CD4-positive, alpha-beta T cell treated with Interleukin-2 at 100 ng/mL for 4 hours (primary cell): Measurements from ENCODE around the gene SLC17A9.

Experiments
- DNase-seq: peaks from one replicate; pipeline ENCODE4 v3.0.0-alpha.2; 2020; ENCODE audit warnings: low spot score

SLC17A9 gene

GRCh38 chr20:62952373-62952967, at the start of gene SLC17A9:
TSS of gene SLC17A9 (plus strand) at chr20:62952709. CDS start at chr20:62952831, 122 bp downstream.
- DNase-seq: peak; percentile 32

DNA sequence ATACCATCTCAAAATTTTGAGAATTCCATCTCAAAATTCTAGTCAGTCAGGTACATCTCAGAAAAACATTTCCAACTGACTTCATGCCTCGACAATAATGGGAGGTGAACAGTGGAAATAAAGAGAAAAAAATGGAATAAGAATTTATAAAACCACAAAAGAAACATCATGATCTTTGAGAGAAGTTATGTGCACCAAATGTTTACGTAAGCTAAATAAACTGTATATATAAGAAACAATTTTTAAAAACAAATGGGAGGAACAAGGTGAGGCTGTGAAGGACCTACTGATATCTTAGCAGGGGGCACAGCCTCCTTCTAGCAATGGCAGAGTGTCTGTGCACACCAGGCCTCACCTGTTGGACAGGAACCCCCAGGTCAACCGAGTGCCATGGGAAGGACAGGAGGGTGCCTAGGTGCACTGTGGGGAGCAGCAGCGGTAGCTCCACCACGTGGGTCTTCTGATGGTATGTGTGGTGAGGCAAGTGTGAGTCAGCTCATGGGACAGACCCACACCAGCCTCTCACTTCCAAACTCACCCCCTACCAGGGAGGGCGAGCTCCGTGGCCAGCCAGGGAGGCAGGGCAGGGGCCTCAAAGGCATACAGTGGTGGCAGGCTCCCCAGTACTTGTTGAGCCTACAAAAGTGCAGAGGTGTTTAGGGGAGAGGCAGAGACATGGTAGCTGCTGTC, 49.4 kb upstream of the SLC17A9 start:
- no peak for DNase-seq

DNA sequence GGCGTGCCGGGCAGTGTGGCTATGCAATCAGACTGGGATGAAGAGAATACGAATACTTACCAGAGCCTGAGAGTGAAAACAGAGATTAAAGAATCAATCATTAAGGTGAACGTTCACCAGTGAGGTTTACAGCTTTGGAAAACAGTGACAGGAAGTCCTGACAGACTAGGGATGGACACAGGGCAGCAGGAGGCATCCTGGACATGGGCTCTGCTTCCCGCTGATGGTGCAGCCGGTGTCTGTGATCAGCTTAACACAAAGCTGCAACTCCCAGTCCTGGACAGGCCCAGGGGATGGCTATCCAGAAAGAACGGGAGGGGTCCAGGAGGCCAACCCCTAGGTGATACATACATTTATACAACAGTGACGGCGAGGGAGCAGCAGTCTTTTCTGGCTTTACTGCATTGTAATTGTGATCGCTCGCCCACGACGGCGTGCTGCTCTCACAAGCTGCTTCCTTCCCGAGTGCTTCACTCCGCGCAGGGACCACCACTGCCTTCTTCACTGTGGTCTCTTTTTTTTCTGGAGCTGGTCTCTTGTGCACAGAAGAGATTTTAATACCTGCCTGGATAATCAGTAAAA, 46.9 kb upstream of the SLC17A9 start:
- no peak for DNase-seq

DNA sequence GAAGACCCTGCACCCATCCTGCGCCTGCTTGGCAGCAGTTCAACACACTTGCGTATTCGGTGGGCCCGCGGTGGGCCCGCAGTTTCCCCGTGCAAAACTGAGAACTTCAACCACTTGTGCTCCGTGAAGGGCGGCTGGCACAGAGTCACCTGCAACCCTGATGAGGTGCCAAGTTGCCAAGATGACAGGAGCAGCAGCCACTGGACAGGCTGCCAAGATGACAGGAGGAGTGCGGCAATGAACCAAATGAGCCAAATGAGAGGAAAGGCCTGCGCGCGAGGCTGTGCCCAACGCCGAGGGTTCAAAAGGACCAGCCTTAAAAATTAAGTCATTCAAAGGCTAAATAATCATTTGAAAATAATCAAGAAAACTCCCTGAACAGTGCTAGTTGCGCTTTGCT, 46.3 kb upstream of the SLC17A9 start:
- DNase-seq: no peak

DNA sequence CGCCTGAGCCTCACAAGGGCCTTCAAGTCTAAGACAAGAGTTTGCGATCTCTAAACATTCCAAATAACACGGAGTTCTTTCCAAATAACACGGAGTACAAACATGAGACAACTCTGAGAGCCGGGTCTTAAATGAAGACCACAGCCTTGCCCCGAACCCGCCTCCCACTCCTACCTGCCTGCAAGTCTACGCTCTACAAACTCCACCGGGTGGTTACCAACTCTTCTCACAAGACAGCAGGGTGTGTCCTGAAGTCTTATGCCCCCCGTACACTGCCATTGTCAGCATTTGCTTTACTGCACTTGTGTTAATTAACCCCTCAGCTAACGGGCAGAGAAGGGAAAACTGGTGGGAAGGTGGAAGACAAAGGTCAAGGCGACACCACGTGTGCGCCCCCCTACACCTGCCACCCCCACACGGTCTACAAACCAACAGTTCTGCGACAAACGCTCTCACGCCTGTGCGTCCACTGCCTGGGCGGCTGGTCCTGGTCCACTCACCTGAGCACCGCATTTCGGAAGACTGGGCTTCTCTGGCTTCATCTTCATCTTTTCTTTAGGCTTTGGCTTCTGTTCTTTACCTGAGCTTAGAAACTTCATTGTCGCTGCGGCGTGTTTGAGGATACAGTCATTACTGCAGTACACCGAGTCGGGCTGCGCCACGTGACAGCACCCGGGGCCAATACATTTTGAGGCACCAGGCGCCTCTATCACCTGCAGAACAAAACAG, 45.7 kb upstream of the SLC17A9 start:
- no peak for DNase-seq

DNA sequence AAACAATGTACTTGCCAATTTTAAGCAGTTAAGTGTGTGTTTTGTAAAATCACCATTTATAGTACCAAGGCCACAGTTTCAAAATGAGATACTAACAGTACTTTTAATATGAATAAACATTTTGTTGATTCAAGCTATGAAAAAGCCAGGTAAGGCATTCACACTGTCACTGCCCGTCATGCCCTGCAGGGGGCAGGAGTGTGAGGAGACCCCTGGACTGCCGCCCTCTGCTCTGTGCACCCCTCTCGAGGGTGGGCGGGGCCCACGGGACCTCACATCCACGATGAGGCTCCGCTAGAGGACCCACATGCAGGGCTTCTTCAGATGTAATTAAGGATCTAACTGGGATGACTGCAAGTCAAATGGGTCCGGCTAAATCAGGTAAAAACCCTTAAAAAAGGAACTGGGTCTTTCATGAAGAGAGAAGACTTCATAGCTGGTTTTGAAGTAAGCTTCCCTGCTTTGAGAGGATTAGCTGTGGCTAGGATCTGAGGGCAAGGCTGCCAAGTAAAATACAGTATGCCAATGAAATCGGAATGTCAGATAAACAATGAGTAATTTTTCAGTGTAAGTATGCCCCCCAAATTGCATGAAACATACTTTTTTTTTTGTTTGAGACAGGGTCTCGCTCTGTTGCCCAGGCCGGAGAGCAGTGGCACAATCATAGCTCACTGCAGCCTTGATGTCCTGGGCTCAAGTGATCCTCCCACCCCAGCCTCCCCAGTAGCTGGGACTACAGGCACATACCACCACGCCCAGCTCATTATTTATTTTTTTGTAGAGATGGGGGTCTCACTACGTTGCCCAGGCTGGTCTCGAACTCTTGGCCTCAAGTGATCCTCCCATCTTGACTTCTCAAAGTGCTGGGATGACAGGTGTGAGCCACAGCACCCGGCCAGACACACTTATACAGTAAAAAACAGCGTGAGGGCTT, 44.9 kb upstream of the SLC17A9 start:
- DNase-seq: peak; percentile 34

DNA sequence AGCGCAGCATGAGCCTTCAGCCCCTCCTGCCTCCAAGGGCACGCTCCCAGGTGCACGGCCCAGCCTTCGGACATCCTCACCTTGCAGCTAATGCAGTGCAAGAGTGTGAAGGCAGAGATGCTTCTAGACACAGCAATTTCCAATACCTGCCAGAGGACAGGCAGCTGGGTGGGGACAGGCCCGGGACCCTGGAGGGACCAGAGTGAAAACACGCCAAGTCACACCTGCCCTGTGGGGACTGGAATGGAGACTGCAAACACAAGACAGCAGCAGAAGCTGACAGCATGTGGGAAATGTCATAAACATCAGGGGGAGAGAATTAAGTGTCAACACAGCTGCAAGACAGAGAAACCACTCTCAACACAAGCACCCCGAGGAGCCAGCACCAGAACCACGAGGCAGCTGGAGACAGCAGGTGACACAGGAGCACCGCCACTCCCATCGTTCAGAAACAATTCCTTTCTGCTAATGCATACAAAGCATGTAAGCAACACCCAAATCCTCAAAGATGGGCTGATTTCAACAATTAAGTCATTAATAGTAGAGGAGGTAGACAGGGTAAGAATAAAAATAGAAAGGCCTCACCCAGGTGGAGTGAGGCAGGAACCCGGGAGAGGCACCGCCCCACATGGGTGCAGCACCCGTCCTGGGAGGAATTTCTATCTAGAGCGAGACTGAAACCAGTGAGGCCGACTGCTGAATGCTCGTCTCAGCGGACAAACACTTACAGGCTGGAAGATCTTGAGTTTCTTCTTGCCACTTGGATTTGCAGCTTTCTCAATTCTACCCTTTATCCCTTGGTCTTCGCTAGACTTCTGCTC, 43.3 kb upstream of the SLC17A9 start:
- no peak for DNase-seq

GRCh38 chr20:62910217-62910766, 42.2 kb upstream of the SLC17A9 start:
- DNase-seq: no peak

DNA sequence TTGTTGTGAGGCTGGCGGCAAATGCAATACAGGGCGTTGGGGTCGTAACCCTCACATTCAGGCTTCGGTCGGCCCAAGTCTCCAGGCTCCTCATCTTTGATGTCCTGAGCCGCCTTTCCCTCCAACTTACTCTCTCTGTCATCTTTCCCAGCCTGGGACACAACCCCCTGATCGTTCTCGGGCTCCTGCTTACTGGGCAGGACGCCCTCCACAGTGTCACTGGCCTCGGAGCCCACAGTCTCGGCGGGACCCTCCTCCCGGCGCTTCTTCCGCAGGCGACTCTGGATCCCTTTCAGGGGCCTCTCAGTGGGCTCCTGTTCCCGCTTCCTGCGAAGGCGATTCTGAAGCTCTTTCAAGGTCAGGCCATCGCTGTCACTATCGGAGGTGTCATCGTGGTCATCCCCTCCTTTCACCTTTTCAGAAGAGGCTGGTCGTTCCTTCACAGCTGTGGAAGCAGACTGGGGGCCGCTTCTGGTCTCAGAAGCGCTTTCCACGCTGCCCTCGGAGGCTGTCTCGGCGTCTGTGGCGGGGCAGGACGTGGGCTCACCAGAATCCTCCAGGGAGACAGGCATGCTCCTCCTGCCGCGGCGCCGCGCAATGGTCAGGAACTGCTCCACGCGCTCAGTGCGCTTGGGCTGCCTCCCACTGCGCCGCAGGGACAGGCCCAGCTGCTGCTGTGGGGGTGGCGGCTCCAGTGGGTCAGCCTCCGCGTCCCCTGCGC, 41.6 kb upstream of the SLC17A9 start:
- DNase-seq: no peak

- DNase-seq: no peak
Measured at GRCh38 chr20:62911701-62912280, 40.7 kb upstream of the SLC17A9 start.

DNA sequence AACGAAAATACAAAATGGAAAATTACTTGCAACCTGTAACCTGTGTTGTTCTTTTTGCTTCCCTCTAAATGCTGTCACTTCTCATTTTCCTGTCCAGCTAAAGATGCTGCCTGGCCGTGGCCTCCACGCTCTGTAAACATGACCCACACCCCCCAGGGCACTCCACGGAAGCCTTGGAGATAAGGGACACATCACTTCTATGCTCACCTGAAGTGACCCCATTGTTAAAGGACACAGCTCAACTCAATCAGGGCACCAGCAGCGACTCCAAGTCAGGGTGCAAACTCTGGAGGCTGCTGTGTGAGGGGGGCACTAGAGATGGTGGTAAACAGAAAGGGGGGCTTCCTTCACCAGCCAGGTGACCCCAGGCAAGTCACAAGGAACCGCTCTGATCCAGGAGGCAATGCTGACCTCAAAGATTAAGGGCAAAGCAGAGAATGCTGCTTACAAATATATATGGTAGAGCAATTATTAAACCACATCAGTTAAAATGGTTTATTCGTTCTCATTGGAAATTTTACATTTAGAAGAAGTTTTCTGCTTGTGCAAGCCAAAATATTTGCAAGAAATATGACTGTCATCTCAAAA, 39.4 kb upstream of the SLC17A9 start:
- no peak for DNase-seq

DNA sequence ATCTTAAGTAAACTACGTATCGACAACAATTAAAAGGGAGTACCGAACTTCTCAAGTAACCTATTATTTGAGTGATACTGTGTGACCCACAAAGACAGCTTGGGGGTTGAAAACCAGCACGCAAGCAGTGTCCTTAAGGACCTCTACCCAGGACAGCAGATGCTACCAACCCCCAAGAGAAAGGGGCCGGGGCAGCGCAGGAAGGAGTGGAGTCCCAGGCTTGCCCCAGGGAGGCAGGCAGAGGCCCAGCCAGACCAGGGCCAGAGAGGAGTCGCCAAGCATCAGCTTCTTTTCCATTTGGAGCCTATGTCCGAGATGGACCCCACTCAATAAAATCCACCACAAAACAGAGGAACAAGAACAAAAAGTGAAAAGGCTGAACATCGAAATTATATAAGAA, 38.1 kb upstream of the SLC17A9 start:
- no peak for DNase-seq

DNA sequence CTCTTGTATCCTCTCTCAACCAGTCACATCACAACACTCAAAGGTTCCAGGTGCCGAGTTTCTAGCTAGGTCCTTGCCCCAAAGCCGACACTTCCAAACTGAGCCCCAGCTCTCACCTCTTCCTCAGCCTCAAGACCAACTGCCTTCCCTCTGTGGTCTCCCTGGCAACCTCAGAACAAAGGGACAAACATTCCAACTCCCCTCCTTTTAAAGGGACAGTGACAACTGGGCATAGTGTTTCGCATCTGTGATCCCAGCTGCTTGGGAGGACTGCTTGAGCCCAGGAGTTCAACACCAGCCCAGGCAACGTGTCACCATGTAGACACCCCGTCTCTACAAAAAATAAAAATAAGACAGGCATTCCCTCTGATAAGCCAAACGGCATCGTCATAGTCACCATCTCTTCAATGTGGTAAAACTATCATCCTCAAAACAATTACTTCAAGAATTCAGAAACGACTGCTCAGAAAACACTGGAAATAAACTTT, 37.5 kb upstream of the SLC17A9 start:
- DNase-seq: no peak

- DNase-seq: no peak
Measured at GRCh38 chr20:62916703-62917476, 35.6 kb upstream of the SLC17A9 start.

- DNase-seq: no peak
Measured at GRCh38 chr20:62917720-62918119, 34.8 kb upstream of the SLC17A9 start.

DNA sequence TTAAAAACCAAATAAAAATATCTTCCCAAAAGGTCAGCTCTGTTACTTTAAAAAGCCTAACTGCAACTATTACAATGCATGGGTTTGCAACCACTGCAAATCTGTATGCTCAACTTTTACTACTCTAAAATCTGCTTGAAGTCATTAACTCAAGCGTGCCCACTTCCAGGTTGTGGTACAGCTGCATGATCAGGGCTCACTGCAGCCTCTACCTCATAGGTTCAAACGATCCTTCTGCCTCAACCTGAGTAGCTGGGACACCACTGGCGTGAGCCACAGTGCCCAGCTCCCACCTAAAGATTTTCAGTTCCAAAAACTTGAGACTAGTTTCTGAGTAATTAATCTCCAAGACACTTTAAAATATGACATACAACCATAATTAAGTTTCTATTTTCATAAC, 34.4 kb upstream of the SLC17A9 start:
- peak; percentile 62 for DNase-seq

DNA sequence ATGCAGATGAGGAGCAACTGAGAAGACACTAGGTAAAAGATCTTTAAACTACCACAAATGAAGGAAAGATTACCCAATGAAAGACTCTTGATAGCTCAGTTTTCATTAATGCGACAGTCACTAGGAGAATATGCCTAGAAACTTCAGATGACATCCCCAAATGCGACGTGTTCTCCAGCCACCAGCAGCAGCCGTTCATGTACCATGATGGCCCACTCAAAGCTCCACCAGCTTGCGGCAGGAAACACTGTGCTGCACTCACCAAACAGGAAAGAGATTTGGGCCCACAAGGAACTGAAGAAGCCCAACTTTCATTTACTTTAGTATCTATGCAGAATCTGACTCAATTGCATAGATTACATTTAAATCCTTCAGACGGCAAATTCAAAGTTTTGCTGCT, 33.7 kb upstream of the SLC17A9 start:
- peak; percentile 59 for DNase-seq

DNA sequence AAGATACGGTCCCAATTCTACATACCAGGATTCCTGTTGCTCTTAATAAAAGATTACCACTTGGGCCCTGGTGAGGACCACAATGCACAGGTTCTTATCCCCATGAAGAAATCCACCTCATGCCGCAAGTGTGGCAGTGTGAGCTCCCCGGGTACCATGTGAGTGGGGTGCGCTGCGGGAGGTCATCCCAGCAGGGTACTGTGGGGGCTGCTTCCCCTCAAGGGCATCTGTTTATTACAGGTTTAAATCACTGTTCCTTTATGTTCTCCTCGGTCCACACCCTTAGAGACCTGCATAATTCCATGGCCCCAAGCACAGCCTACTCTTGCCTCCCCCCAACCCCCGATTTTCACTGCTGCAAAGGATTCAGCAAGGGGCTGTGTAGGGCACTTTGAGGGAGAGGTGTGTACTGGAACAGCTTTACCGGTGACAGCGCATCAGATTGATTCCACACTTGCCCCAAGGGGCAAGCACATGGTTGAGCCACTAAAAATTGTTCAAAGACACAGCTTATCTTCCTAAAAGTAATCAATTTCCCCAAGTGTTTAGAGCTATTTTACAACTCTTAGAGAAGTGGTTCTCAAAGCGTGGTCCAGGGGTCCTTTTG, 32.4 kb upstream of the SLC17A9 start:
- no peak for DNase-seq
